HEK293T (cell line): Measurements from ENCODE around the gene REXO1.

Experiments used
- ARNT ChIP-seq: fragments of 450-650 bp; IDR thresholded peaks from 2 replicates; pipeline ENCODE4 v1.6.1; 2017; ENCODE audit warnings: mild to moderate bottlenecking
- ELF4 ChIP-seq: fragments of 450-650 bp; IDR thresholded peaks from 2 replicates; pipeline ENCODE4 v1.6.1; 2017; ENCODE audit warnings: antibody characterized with exemption
- FOXA1 ChIP-seq: fragments of 450-650 bp; IDR thresholded peaks from 2 replicates; pipeline ENCODE4 v1.6.1; 2016; ENCODE audit warnings: mild to moderate bottlenecking
- FOXK2 ChIP-seq: fragments of 450-650 bp; IDR thresholded peaks from 2 replicates; pipeline ENCODE4 v1.6.1; 2016; ENCODE audit warnings: mild to moderate bottlenecking
- LEF1 ChIP-seq: fragments of 450-650 bp; IDR thresholded peaks from 2 replicates; pipeline ENCODE4 v1.6.1; 2017; ENCODE audit warnings: mild to moderate bottlenecking, borderline replicate concordance
- NFRKB ChIP-seq: fragments of 450-650 bp; IDR thresholded peaks from 2 replicates; pipeline ENCODE4 v1.6.1; 2016; ENCODE audit warnings: mild to moderate bottlenecking, moderate library complexity
- SP1 ChIP-seq: fragments of 450-650 bp; IDR thresholded peaks from 2 replicates; pipeline ENCODE4 v1.6.1; 2017
- ZNF384 ChIP-seq: fragments of 450-650 bp; IDR thresholded peaks from 2 replicates; pipeline ENCODE4 v1.6.1; 2016

GRCh38 chr19:1893791-1894190 is 45.5 kb upstream of the REXO1 start:
- TF ChIP-seq ARNT (no peak), FOXK2 (no peak), ZNF384 (no peak), SP1 (no peak), ELF4 (no peak), LEF1 (no peak), FOXA1 (no peak), NFRKB (no peak)
